SU-DHL-6 (cell line): Measurements from ENCODE around the gene SH3RF3.

Source experiments
- H2AFZ ChIP-seq: fragments of 200-600 bp; sonication (generic); 2 replicates; pipeline ENCODE4 v1.6.1; 2014; ENCODE audit warnings: low read depth, mild to moderate bottlenecking, moderate library complexity, mixed read lengths, antibody characterized with exemption, low read length; ENCODE audit not compliant: severe bottlenecking
- H3F3A ChIP-seq: fragments of 200-600 bp; shearing (Covaris generic); 2 replicates; pipeline ENCODE4 v1.6.0; 2016; ENCODE audit warnings: antibody characterized with exemption, mild to moderate bottlenecking; ENCODE audit not compliant: insufficient read depth
- H3K27ac ChIP-seq: fragments of 200-600 bp; sonication (generic); 2 replicates; pipeline ENCODE4 v1.5.1; 2016; ENCODE audit warnings: low read depth, mild to moderate bottlenecking, low read length, moderate library complexity, mixed read lengths
- H3K27me3 ChIP-seq: fragments of 200-600 bp; sonication (generic), shearing (Covaris generic); 2 replicates; pipeline ENCODE4 v1.6.0; 2014; ENCODE audit warnings: mild to moderate bottlenecking, low read length
- H3K36me3 ChIP-seq: fragments of 200-600 bp; sonication (generic); 2 replicates; pipeline ENCODE4 v1.6.1; 2014; ENCODE audit warnings: mild to moderate bottlenecking, low read length, mixed read lengths
- H3K4me2 ChIP-seq: fragments of 300-600, 200-600 bp; shearing (Covaris generic), sonication (generic); 2 replicates; pipeline ENCODE4 v1.6.0; 2014; ENCODE audit warnings: low read length, low read depth, mild to moderate bottlenecking; ENCODE audit not compliant: poor library complexity, severe bottlenecking
- H3K4me3 ChIP-seq: fragments of 200-600 bp; sonication (generic); 2 replicates; pipeline ENCODE4 v1.5.1; 2014; ENCODE audit warnings: antibody characterized with exemption, low read length, mild to moderate bottlenecking, mixed read lengths; ENCODE audit not compliant: insufficient read depth, poor library complexity, severe bottlenecking
- H3K79me2 ChIP-seq: fragments of 200-600 bp; sonication (generic); 2 replicates; pipeline ENCODE4 v1.6.1; 2014; ENCODE audit warnings: mild to moderate bottlenecking, low read length, moderate library complexity; ENCODE audit not compliant: insufficient read depth
- H3K9ac ChIP-seq: fragments of 200-600 bp; sonication (generic); 2 replicates; pipeline ENCODE4 v1.7.0; 2014; ENCODE audit warnings: mild to moderate bottlenecking, low read length
- H3K9me2 ChIP-seq: fragments of 200-600 bp; sonication (generic); replicated peaks from 2 replicates; pipeline ENCODE4 v1.6.1; 2014; ENCODE audit warnings: low read length; ENCODE audit not compliant: insufficient read depth
- H3K9me3 ChIP-seq: fragments of 200-600 bp; sonication (generic); 2 replicates; pipeline ENCODE4 v1.6.1; 2014; ENCODE audit warnings: low read length, mixed read lengths; ENCODE audit not compliant: insufficient read depth
- H4K20me1 ChIP-seq: fragments of 200-600 bp; sonication (generic); 2 replicates; pipeline ENCODE4 v1.6.1; 2014; ENCODE audit warnings: low read depth, mild to moderate bottlenecking, antibody characterized with exemption, low read length, moderate library complexity, mixed read lengths
- CTCF ChIP-seq: fragments of 200-600 bp; sonication (generic); IDR thresholded peaks from one replicate; pipeline ENCODE4 v1.5.1; 2017; ENCODE audit warnings: antibody characterized with exemption, mild to moderate bottlenecking, low read length, moderate library complexity; ENCODE audit not compliant: insufficient read depth, poor library complexity, severe bottlenecking
- EZH2phosphoT487 ChIP-seq: fragments of 200-600 bp; sonication (generic), shearing (Covaris generic); conservative IDR thresholded peaks from 2 replicates; pipeline ENCODE4 v1.6.1; 2018; ENCODE audit warnings: mild to moderate bottlenecking, antibody characterized with exemption, low read length, moderate library complexity, mixed read lengths

Gene SH3RF3

GRCh38 chr2:109180786-109181185, 51.8 kb downstream of the SH3RF3 start:
- H4K20me1 ChIP-seq = no peaks in the 10 kb centered on the region
- no peak for TF ChIP-seq EZH2phosphoT487
- no peak for TF ChIP-seq CTCF
- H3K9ac ChIP-seq = no peak overlapping the region
- H2AFZ ChIP-seq = no peak overlapping the region
- H3K9me3 ChIP-seq = no peaks in the 10 kb centered on the region
- H3K4me2 ChIP-seq = no peak overlapping the region
- H3K4me3 ChIP-seq = no peak overlapping the region
- no peaks in the 10 kb centered on the region for H3K9me2 ChIP-seq
- no peaks in the 10 kb centered on the region for H3K79me2 ChIP-seq
- no peak overlapping the region for H3K27ac ChIP-seq
- H3K27me3 ChIP-seq = no peaks in the 10 kb centered on the region
- no peaks in the 10 kb centered on the region for H3K36me3 ChIP-seq
- H3F3A ChIP-seq = no peaks in the 10 kb centered on the region

DNA sequence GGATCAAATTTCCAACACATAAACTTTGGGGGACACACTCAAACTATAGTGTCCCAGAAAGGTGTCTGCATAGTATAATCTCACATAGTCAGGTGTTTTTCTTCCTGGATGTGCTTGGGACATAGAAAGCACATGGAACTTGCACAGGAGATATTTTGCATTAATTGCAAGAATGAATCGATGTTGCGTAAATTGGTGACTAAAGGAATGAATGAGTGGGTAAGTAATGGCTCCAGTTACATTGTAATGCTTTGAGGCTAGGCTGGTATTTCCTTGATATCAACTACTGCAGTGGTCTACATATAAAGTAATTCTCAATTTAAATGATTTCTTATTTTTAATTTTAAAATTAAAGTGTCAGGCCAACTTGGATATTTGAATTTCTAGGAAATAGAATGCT, 53.4 kb downstream of the SH3RF3 start:
- H3K9me2 ChIP-seq = no peaks in the 10 kb centered on the region
- H3K4me3 ChIP-seq = no peak overlapping the region
- H3K9me3 ChIP-seq = no peaks in the 10 kb centered on the region
- no peak overlapping the region for H2AFZ ChIP-seq
- TF ChIP-seq CTCF (no peak), EZH2phosphoT487 (no peak)
- H3K79me2 ChIP-seq = no peaks in the 10 kb centered on the region
- no peaks in the 10 kb centered on the region for H3K36me3 ChIP-seq
- no peaks in the 10 kb centered on the region for H4K20me1 ChIP-seq
- no peak overlapping the region for H3K4me2 ChIP-seq
- no peaks in the 10 kb centered on the region for H3F3A ChIP-seq
- H3K27ac ChIP-seq = no peak overlapping the region
- H3K27me3 ChIP-seq = no peaks in the 10 kb centered on the region
- no peak overlapping the region for H3K9ac ChIP-seq

DNA sequence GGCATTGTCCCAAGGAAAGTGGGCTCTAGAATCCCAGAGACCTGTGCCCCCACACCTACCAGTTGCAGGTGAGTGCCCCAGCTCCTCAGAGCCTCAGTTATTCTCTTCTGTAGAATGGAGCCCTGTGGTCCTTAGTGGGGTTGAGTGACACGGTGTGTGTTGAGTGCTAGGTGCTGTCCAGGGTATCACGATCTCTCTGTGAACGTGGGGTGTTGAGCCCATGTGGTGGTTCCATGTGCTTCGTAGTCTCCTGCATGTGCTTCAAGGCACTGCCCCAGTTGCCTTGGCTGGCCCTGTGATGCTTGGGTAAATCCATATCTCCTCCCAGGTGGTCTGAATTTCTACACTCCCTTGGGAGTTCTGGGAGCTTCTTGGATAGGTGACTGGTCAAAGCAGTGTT, 54.9 kb downstream of the SH3RF3 start:
- H3F3A ChIP-seq = no peaks in the 10 kb centered on the region
- H3K36me3 ChIP-seq = no peaks in the 10 kb centered on the region
- no peaks in the 10 kb centered on the region for H3K9me3 ChIP-seq
- H3K79me2 ChIP-seq = no peaks in the 10 kb centered on the region
- H3K9me2 ChIP-seq = no peaks in the 10 kb centered on the region
- H4K20me1 ChIP-seq = no peaks in the 10 kb centered on the region
- H3K4me2 ChIP-seq = no peak overlapping the region
- no peak overlapping the region for H3K9ac ChIP-seq
- no peak overlapping the region for H3K4me3 ChIP-seq
- H3K27ac ChIP-seq = no peak overlapping the region
- TF ChIP-seq CTCF (no peak), EZH2phosphoT487 (no peak)
- H2AFZ ChIP-seq = no peak overlapping the region
- H3K27me3 ChIP-seq = no peaks in the 10 kb centered on the region

DNA sequence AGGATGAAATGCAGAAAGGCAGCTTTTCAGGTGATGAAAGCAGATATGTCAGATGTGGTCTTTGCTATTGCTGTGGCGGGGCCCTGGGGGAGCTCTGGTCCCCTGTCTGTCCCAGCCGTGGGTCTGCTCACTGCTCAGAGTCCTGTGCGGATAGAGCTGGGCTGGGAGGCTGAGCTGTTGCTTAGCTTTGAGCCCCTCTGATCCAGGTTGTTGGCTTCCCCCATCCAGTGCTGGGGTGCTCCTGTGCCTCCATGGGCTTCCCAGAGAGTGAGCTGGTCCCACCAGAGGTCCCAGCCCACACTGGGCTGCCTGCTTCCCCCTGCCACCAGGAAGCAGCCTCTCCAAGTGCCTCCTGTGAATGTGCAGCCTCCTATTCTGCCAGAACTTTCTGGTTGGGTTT, 55.4 kb downstream of the SH3RF3 start:
- Histone ChIP-seq H3K4me2 (no peak overlapping the region), H2AFZ (no peak overlapping the region), H3K27ac (no peak overlapping the region), H3K9ac (no peak overlapping the region), H3K79me2 (no peaks in the 10 kb centered on the region), H3K36me3 (no peaks in the 10 kb centered on the region), H3K4me3 (no peak overlapping the region), H3K9me2 (no peaks in the 10 kb centered on the region), H4K20me1 (no peaks in the 10 kb centered on the region), H3K9me3 (no peaks in the 10 kb centered on the region), H3F3A (no peaks in the 10 kb centered on the region), H3K27me3 (no peaks in the 10 kb centered on the region)
- TF ChIP-seq EZH2phosphoT487 (no peak), CTCF (no peak)
